Suprapubic skin (tissue), 3 donors: Measurements from ENCODE around the gene RTEL1.

Experiments used
- EP300 ChIP-seq: sonication (generic); formaldehyde crosslinking; IDR thresholded peaks from one replicate; pipeline ENCODE4 v1.6.1; 2017; ENCODE audit warnings: antibody characterized with exemption
- POLR2A ChIP-seq, 2 donors: fragments of 450-650 bp; IDR thresholded peaks; one replicate each; pipeline ENCODE4 v1.6.1; 2017; ENCODE audit warnings: antibody characterized with exemption in 2 of 2, mild to moderate bottlenecking in 2 of 2, moderate library complexity in 2 of 2
- TF ChIP-seq, protein P1 (sequence below), 2 donors: fragments of 200-600 bp in 1 of 2; fragments of 450-650 bp in 1 of 2; sonication (generic) in 1 of 2; IDR thresholded peaks; one replicate each; pipeline ENCODE4 v1.5.1; 2016 to 2019; ENCODE audit warnings: antibody characterized with exemption in 2 of 2, mild to moderate bottlenecking in 1 of 2, moderate library complexity in 1 of 2

DNA sequence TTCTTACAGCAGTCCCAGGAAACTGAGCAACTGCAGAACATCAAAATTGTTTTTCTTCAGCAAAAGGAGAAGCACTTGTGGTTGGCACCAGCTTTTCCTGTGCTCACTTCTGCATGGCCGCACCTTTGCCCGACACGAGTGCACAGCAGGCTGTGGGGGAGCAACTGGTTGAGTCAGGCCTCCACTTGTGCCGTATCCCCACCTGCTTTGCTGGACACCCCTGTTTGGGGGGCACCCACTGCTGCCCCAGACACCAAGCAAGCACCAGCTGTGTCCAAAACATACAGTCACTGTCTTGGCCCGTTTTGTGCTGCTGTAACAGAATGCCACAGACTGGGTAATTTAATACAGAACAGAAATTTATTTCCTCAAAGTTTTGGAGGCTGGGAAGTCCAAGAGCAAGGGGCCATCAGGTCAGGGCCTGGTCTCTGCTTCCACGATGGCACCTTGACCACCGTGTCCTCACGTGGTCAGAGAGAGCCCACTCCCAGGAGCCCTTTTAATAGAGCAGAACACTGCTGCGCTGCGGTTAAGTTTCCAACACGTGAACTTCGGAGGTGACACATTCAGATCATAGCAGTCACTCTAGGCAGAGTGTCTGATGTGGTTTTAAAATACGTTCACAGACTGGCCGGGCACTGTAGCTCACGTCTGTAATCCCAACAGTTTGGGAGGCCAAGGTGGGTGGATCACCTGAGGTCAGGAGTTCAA is 22.5 kb upstream of the RTEL1 start:
- TF ChIP-seq POLR2A (IDR thresholded peaks at IDR 0.05) (no peak), EP300 (no peak)
- TF ChIP-seq, protein P1, sequence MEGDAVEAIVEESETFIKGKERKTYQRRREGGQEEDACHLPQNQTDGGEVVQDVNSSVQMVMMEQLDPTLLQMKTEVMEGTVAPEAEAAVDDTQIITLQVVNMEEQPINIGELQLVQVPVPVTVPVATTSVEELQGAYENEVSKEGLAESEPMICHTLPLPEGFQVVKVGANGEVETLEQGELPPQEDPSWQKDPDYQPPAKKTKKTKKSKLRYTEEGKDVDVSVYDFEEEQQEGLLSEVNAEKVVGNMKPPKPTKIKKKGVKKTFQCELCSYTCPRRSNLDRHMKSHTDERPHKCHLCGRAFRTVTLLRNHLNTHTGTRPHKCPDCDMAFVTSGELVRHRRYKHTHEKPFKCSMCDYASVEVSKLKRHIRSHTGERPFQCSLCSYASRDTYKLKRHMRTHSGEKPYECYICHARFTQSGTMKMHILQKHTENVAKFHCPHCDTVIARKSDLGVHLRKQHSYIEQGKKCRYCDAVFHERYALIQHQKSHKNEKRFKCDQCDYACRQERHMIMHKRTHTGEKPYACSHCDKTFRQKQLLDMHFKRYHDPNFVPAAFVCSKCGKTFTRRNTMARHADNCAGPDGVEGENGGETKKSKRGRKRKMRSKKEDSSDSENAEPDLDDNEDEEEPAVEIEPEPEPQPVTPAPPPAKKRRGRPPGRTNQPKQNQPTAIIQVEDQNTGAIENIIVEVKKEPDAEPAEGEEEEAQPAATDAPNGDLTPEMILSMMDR (IDR thresholded peaks at IDR 0.05): no peak
